WERI-Rb-1 (cell line): ENCODE data around the gene TRIM32.

Experiments used
- DNase-seq: peaks from one replicate; pipeline ENCODE4 v3.0.0-alpha.2; 2020
- H3K27ac ChIP-seq: fragments of 250-450 bp; sonication (Bioruptor Pico); 2 replicates; pipeline ENCODE4 v1.5.1; 2020; ENCODE audit warnings: mild to moderate bottlenecking, moderate library complexity
- H3K27me3 ChIP-seq: fragments of 250-450 bp; sonication (Bioruptor Pico); 2 replicates; pipeline ENCODE4 v1.5.1; 2021; ENCODE audit warnings: mild to moderate bottlenecking, low read depth, moderate library complexity; ENCODE audit not compliant: insufficient read depth, severe bottlenecking
- H3K36me3 ChIP-seq: fragments of 250-450 bp; sonication (Bioruptor Pico); 2 replicates; pipeline ENCODE4 v1.5.1; 2020; ENCODE audit warnings: mild to moderate bottlenecking, moderate library complexity
- H3K4me3 ChIP-seq: 2 replicates; pipeline ENCODE4 v1.5.1; 2011; ENCODE audit warnings: low read depth, mild to moderate bottlenecking, control low read depth, low read length
- H3K9me3 ChIP-seq: fragments of 250-450 bp; sonication (Bioruptor Pico); 2 replicates; pipeline ENCODE4 v1.5.1; 2021; ENCODE audit warnings: mild to moderate bottlenecking, moderate library complexity; ENCODE audit not compliant: severe bottlenecking
- TF ChIP-seq, protein P1 (sequence below): IDR thresholded peaks from 2 replicates; pipeline ENCODE4 v1.5.1; 2011; ENCODE audit warnings: low read depth, mild to moderate bottlenecking, control low read depth, inconsistent platforms, low read length

The TRIM32 gene

DNA sequence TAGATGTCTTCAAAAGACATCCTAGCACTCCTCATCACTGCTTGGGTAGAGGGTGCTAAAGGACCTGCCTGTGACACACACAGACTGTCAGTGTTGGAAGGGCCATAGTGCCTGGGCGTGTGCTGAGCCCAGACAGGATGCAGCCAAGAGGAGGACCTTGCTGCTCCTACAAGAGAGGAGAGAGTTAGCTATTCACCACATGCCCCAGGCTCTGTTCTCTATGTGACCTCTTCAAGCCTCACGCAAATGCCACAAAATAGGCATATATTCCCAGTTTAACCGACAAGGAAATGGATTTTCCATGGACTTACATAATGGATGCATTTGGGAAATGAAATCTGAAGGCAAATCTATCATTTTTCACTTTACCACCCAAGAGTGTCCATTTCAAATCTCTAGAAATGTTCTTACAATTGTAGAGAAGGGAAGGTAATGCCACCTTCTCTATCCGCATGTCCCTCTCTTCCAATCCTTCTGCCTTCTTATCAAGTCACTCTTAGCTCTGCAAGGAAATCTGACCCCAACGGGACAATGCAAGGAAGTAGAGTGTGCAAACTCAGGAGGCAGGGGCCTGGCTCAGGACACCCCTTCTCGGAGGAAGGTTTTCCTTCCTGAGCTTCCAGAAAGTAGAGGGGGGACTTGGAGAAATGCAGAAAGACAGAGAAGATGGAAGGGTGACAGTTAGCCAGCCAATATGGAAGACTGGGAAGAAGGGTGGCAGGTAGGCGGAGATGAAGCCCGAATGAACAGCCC, 49.5 kb downstream of the TRIM32 start:
- Histone ChIP-seq H3K4me3 (no peak overlapping the region), H3K9me3 (no peaks in the 10 kb centered on the region), H3K27ac (no peak overlapping the region), H3K36me3 (no peaks in the 10 kb centered on the region), H3K27me3 (no peaks in the 10 kb centered on the region)
- DNase-seq: no peak
- TF ChIP-seq, protein P1, sequence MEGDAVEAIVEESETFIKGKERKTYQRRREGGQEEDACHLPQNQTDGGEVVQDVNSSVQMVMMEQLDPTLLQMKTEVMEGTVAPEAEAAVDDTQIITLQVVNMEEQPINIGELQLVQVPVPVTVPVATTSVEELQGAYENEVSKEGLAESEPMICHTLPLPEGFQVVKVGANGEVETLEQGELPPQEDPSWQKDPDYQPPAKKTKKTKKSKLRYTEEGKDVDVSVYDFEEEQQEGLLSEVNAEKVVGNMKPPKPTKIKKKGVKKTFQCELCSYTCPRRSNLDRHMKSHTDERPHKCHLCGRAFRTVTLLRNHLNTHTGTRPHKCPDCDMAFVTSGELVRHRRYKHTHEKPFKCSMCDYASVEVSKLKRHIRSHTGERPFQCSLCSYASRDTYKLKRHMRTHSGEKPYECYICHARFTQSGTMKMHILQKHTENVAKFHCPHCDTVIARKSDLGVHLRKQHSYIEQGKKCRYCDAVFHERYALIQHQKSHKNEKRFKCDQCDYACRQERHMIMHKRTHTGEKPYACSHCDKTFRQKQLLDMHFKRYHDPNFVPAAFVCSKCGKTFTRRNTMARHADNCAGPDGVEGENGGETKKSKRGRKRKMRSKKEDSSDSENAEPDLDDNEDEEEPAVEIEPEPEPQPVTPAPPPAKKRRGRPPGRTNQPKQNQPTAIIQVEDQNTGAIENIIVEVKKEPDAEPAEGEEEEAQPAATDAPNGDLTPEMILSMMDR: no peak

DNA sequence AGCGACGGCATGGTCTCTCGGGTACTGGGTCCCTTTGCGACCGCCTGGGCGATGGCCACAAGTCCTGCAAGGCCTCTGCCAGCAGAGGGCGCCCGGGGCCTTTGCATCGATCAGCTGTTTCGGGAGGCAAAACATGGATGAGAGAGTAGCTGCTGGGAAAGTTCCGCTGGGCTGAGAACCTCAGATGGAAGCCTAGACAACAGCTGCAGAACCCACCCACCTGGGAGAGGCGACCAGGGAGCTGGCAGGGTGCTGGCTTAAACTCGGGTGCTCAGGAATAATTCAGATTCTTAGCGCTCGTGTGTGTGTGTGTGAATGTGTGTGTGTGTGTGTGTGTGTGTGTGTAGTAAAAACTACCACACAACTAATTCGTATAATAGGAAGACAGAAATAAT, 50.0 kb downstream of the TRIM32 start:
- H3K27ac ChIP-seq: no peak overlapping the region
- DNase-seq: peak; percentile 95
- TF ChIP-seq, protein P1: peak; percentile 100
- no peaks in the 10 kb centered on the region for H3K27me3 ChIP-seq
- H3K9me3 ChIP-seq: no peaks in the 10 kb centered on the region
- no peaks in the 10 kb centered on the region for H3K36me3 ChIP-seq
- H3K4me3 ChIP-seq: no peak overlapping the region

DNA sequence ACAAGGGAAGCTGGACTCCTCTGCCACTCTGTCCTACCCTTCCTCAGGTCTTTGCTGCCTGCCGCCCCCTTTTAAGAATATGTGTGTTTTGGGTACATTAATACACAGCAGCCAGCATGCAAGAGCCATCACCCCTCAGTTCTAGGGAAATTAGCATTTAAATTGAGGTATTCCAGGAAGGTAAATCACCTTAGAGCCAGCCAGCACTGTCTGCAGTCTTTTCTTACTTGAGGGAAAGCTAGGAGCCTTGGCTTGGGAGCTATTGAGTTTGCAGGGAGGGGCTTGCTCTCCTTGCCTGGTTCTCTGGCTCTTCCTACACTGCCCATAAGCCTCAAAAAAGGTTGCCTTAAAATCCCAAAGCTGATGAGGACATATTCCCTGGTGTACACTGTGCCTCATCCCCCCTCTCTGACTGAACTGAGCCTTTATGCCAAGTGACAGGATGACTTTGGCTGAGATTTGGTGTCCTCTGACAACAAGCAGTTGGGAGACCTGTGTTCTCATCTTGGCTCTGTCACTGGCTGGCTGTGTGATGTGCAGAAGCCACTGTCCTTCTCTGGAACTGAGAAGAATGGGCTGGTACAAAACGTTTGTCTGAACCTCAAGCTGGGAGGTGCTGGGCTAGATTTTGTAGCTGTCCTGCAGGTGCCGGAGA, 54.1 kb downstream of the TRIM32 start:
- H3K36me3 ChIP-seq: no peaks in the 10 kb centered on the region
- H3K27me3 ChIP-seq: no peaks in the 10 kb centered on the region
- DNase-seq: no peak
- H3K9me3 ChIP-seq: no peaks in the 10 kb centered on the region
- no peak overlapping the region for H3K27ac ChIP-seq
- no peak overlapping the region for H3K4me3 ChIP-seq
- TF ChIP-seq, protein P1: no peak

DNA sequence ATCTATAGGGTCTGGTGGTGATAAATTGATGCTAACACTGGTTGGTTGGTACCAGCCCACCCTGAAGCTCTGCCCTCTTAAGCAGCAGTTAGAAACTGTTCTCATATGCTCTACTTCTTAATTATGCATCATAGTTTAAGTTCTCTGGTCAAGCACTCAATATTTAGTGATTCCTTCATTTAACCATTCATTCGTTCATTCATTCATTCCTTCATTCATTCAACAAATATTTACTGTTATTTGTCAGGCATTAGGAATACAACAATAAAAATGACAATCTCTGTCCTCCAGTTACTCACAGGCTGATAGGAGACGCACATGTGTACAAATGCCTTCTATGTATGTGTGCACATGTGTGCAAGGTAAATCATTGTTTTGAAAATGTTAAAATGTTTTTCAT, 54.6 kb downstream of the TRIM32 start:
- Histone ChIP-seq H3K27me3 (no peaks in the 10 kb centered on the region), H3K36me3 (no peaks in the 10 kb centered on the region), H3K27ac (no peak overlapping the region), H3K9me3 (no peaks in the 10 kb centered on the region), H3K4me3 (no peak overlapping the region)
- TF ChIP-seq, protein P1: no peak
- no peak for DNase-seq

DNA sequence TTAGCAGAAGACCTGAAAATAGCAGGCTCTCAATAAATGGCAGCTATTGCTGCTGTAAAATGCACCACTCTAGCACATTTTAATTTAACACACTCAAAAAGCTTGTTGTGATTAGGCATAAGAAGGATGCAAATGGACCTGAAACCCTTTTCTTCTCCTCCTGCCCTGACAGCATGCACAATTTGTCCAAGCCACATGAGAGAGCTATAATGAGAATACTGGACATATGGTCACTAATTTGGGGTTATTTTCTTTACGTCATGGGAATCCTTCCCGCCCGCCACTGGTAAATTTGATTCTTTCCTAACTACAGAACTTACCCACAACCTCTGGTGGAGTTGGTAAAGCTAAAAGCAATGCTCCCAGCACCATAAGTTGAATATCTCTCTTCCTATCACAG, 62.1 kb downstream of the TRIM32 start:
- H3K27ac ChIP-seq: no peak overlapping the region
- H3K36me3 ChIP-seq: no peaks in the 10 kb centered on the region
- no peak for DNase-seq
- TF ChIP-seq, protein P1: no peak
- no peaks in the 10 kb centered on the region for H3K9me3 ChIP-seq
- H3K27me3 ChIP-seq: no peaks in the 10 kb centered on the region
- no peak overlapping the region for H3K4me3 ChIP-seq
